Suppressor macrophage treated with lipopolysaccharide for 1 hour (primary cell): ENCODE data around the gene PWWP2B.

Experiments used
- DNase-seq, 3 donors: peaks; one replicate each; pipeline ENCODE4 v3.0.0-alpha.2; 2020 to 2022

The PWWP2B gene

GRCh38 chr10:132394936-132395703, 1.9 kb upstream of the PWWP2B start:
- DNase-seq: peak in 1 of 3 donors; percentile 46

GRCh38 chr10:132395704-132396493, 1.1 kb upstream of the PWWP2B start:
- peak; percentile 54 to 79 (median 59) for DNase-seq

- DNase-seq: peak; percentile 71 to 91 (median 77)
Measured at GRCh38 chr10:132396494-132397035, 435 bp upstream of the PWWP2B start.

GRCh38 chr10:132397671-132398565, 918 bp downstream of the PWWP2B start:
- DNase-seq: peak in 2 of 3 donors; percentile 52 to 65

- no peak for DNase-seq
Measured at GRCh38 chr10:132398566-132398991, 1.6 kb downstream of the PWWP2B start.

- DNase-seq: no peak
Measured at GRCh38 chr10:132399117-132400035, 2.4 kb downstream of the PWWP2B start.

GRCh38 chr10:132400041-132400546, 3.1 kb downstream of the PWWP2B start:
- no peak for DNase-seq

GRCh38 chr10:132400547-132401151, 3.6 kb downstream of the PWWP2B start:
- DNase-seq: no peak

- no peak for DNase-seq
Measured at GRCh38 chr10:132401401-132402118, 4.6 kb downstream of the PWWP2B start.

- no peak for DNase-seq
Measured at GRCh38 chr10:132402781-132403241, 5.8 kb downstream of the PWWP2B start.

GRCh38 chr10:132403511-132404168, 6.6 kb downstream of the PWWP2B start:
- no peak for DNase-seq

- no peak for DNase-seq
Measured at GRCh38 chr10:132404169-132404880, 7.3 kb downstream of the PWWP2B start.

GRCh38 chr10:132404911-132405462, 8.0 kb downstream of the PWWP2B start:
- no peak for DNase-seq

- no peak for DNase-seq
Measured at GRCh38 chr10:132405463-132405991, 8.5 kb downstream of the PWWP2B start.

- no peak for DNase-seq
Measured at GRCh38 chr10:132406181-132406580, 9.2 kb downstream of the PWWP2B start.

- no peak for DNase-seq
Measured at GRCh38 chr10:132406750-132407149, 9.8 kb downstream of the PWWP2B start.

- DNase-seq: no peak
Measured at GRCh38 chr10:132407243-132407746, 10.3 kb downstream of the PWWP2B start.

GRCh38 chr10:132407846-132408278, 10.9 kb downstream of the PWWP2B start:
- peak in 2 of 3 donors; percentile 51 to 65 for DNase-seq
